ENCODE measurements around the gene MAP1B. TPM values are rescaled to one million over a fixed set of nuclear protein-coding genes. Genes with fewer than 3 reads are reported as not detected.

The MAP1B gene
- total RNA-seq, 1 experiment from 2014 or later, result 195 TPM

DNA sequence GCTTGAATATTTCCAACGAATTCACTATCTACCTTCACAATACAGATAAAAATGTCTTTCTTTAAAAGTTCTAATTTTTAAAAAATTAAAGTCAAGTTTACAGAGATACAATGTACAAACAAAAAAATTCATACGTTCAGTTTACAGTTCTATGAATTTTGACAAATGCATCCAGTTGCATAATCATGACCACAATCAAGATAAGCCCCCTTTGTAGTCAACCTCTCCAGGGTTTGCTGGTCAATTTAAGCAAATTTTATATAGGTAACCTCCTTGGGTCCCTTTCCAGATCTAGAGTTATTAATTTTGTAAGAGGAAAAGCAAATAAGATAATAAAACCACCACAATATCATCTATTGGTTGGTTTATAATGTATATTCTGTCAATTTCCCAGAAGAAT, 136.4 kb downstream of the MAP1B start:
- no peaks in the 10 kb centered on the region; the same call in 1 of the 2 replicates for H3K36me3 ChIP-seq
- H3K4me3 ChIP-seq, result no peak overlapping the region
- peaks cover 52% of the 10 kb centered on the region for H3K4me1 ChIP-seq (replicated peaks)
- H3K9me3 ChIP-seq (replicated peaks), result no peaks in the 10 kb centered on the region
- no peak for DNase-seq (ENCODE audit: low read depth in 1 of 2, low spot score in 2 of 2)
- no peaks in the 10 kb centered on the region for H3K27me3 ChIP-seq (replicated peaks)
- H3K27ac ChIP-seq, result no peak overlapping the region

DNA sequence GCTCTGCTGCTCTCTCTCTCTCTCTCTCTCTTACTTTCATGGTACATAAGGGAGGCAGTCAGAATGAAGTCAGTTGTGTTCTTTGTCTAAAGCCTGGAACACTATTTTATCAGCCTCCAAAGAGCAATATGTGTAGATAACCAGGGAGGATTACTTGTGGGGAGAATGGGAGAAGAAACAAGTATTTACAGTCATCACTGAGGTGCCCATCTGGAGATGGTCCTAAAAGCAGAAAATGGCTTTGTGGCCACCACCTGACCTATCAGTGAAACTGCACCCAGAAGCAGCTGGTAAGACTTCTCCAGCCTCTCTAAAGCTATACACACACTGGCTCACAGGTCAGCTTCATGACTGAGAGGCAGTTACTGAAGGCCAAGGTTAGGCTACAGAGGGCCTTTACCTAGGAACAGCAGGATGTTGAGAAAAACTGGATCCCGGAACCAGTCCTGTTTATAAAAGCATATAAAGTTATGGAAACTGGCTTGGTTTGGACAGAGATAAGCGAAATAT, 137.6 kb downstream of the MAP1B start:
- H3K27me3 ChIP-seq (replicated peaks), result no peaks in the 10 kb centered on the region
- H3K4me3 ChIP-seq, result no peak overlapping the region
- DNase-seq (ENCODE audit: low read depth in 1 of 2, low spot score in 2 of 2), result peak in 1 of 2 experiments; percentile 34
- H3K9me3 ChIP-seq (replicated peaks), result no peaks in the 10 kb centered on the region
- no peaks in the 10 kb centered on the region; the same call in 1 of the 2 replicates for H3K36me3 ChIP-seq
- H3K27ac ChIP-seq, result no peak overlapping the region
- H3K4me1 ChIP-seq (replicated peaks), result peaks cover 58% of the 10 kb centered on the region

GRCh38 chr5:72245546-72245945, 138.3 kb downstream of the MAP1B start:
- Histone ChIP-seq H3K27me3 (replicated peaks) (no peaks in the 10 kb centered on the region), H3K27ac (peak overlapping the region; percentile 60), H3K36me3 (no peaks in the 10 kb centered on the region; the same call in 1 of the 2 replicates), H3K4me3 (no peak overlapping the region), H3K4me1 (replicated peaks) (peaks cover 58% of the 10 kb centered on the region), H3K9me3 (replicated peaks) (no peaks in the 10 kb centered on the region)
- no peak for DNase-seq (ENCODE audit: low read depth in 1 of 2, low spot score in 2 of 2)

DNA sequence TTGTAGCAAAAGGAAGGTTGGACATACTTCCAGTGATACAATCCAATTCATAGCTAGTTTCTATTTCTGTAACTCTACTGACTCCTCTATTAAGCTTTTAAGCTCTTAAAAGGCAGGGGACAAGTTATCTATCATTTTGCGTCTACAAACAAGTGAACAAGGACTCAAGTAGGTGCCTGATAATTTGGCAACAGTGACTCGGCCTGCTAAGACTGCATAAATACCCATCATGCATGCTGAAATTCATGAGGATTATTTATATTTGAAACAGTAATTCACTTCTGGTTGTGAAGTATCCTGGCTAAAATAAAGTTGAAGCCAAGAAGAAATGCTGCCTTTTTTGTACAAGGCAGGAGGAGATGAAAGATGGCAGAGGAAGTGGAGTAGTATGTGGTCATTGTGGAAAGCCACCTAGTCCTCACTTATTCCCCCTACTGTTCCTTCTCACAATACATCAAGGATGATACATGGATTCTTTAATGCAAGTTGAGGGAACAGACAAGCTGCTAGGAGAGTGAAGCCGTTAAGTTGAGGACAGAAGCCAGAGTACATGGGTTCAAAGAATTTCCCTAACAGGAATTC, 138.8 kb downstream of the MAP1B start:
- H3K27me3 ChIP-seq (replicated peaks), result no peaks in the 10 kb centered on the region
- peak overlapping the region; percentile 60 for H3K27ac ChIP-seq
- peak in 1 of 2 experiments; percentile 30 for DNase-seq (ENCODE audit: low read depth in 1 of 2, low spot score in 2 of 2)
- H3K4me3 ChIP-seq, result no peak overlapping the region
- no peaks in the 10 kb centered on the region; the same call in 1 of the 2 replicates for H3K36me3 ChIP-seq
- H3K4me1 ChIP-seq (replicated peaks), result peaks cover 58% of the 10 kb centered on the region
- no peaks in the 10 kb centered on the region for H3K9me3 ChIP-seq (replicated peaks)

DNA sequence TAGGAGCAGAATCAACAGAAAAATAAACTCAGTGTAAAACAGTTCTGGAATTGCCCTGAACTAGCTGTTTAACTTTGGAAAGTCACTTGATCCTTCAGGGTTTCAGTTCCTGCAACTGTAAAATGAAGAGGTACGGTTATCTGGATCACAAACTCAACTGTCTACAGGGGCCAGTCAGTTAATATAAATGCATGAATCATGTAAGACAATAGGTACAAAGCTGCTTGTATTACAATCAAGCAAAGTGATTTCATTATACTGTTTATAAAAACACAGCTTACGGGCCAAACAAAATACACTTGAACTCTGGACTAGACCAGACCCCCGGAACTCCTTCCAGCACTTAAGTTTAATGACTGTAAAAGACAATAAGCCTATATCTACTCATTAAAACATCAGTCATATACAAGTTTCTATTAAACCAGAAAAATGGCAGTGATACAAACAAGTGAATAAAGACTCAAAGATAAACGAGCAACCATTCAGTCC, 139.7 kb downstream of the MAP1B start:
- Histone ChIP-seq H3K27ac (peak overlapping the region; percentile 60), H3K4me1 (replicated peaks) (peaks cover 58% of the 10 kb centered on the region), H3K36me3 (no peaks in the 10 kb centered on the region), H3K27me3 (replicated peaks) (no peaks in the 10 kb centered on the region), H3K4me3 (no peak overlapping the region), H3K9me3 (replicated peaks) (no peaks in the 10 kb centered on the region)
- peak in 1 of 2 experiments; percentile 83 for DNase-seq (ENCODE audit: low read depth in 1 of 2, low spot score in 2 of 2)

DNA sequence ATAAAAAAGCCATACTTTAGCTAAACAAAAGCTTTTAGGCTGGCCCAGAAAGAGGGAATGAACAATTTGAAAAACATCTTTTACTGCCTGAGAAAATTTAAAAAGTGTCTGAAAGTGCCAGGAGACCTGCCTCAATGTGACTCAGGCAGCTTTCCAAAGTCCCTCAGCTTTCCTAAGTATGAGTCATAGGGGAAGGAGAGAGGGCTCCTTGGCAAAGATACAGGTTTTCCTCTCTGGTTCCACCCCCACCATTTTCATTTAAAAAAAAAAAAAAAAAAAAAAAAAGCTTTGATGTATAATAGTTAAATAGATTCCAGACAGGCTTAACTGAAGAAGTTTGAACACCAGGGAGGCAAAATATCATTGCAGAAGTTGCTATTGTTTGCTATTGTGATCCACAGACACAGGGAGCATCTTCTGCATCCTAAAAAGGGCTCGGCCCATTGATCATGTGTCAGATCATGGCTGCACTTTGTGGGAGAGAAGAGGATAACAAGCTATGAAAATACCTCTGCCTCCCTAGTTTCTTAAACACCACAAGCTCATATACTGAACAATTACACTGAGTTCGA, 141.2 kb downstream of the MAP1B start:
- Histone ChIP-seq H3K27ac (peak overlapping the region; percentile 29), H3K4me3 (no peak overlapping the region), H3K4me1 (replicated peaks) (peaks cover 46% of the 10 kb centered on the region), H3K36me3 (no peaks in the 10 kb centered on the region), H3K27me3 (replicated peaks) (no peaks in the 10 kb centered on the region), H3K9me3 (replicated peaks) (no peaks in the 10 kb centered on the region)
- peak; percentile 75 to 89 for DNase-seq (ENCODE audit: low read depth in 1 of 2, low spot score in 2 of 2)

DNA sequence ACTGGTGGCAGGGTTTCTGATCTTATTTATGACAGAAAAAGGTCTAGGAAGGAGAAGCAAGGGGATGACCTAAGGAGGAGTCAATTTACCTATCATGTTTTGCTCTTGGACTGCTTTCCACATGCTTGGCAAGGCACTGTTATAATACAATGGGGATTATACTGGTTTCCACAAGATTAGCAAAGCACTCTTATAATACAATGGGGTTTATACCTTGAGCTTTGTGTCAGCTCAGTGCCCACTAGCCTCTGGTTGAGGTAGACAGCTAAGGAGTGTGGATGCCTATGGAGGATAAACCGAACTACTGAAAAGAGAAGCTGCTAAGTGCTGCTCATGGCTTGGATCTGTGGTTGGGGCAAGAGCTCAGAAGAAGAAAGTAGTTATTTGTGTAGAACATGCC, 144.1 kb downstream of the MAP1B start:
- Histone ChIP-seq H3K9me3 (replicated peaks) (no peaks in the 10 kb centered on the region), H3K27me3 (replicated peaks) (no peaks in the 10 kb centered on the region), H3K36me3 (peaks cover 4% of the 10 kb centered on the region; the same call in 1 of the 2 replicates), H3K4me1 (replicated peaks) (peaks cover 29% of the 10 kb centered on the region), H3K27ac (no peak overlapping the region), H3K4me3 (no peak overlapping the region)
- no peak for DNase-seq (ENCODE audit: low read depth in 1 of 2, low spot score in 2 of 2)

DNA sequence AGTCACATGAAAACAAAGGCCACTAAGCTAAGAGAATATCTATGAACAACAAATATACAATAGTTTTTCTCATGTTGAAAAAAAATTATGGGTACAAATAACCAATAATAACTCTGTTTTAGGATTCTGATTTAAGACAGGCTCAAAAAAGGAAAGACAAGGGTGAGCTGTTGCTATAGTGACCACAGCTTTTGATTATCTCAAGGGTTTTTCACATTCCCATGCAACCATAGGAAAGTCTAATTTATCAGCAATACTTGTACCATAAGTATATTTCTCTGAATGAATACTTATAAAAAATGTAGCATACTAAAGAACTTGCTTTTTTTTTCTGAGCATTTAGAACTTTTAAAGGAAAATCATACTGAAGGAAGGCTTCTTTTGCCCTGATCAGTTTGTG, 144.7 kb downstream of the MAP1B start:
- H3K4me3 ChIP-seq, result no peak overlapping the region
- H3K27me3 ChIP-seq (replicated peaks), result no peaks in the 10 kb centered on the region
- no peak for DNase-seq (ENCODE audit: low read depth in 1 of 2, low spot score in 2 of 2)
- no peaks in the 10 kb centered on the region for H3K9me3 ChIP-seq (replicated peaks)
- peaks cover 4% of the 10 kb centered on the region; the same call in 1 of the 2 replicates for H3K36me3 ChIP-seq
- no peak overlapping the region for H3K27ac ChIP-seq
- peaks cover 26% of the 10 kb centered on the region for H3K4me1 ChIP-seq (replicated peaks)

GRCh38 chr5:72252574-72253155, 145.4 kb downstream of the MAP1B start:
- peaks cover 19% of the 10 kb centered on the region for H3K4me1 ChIP-seq (replicated peaks)
- no peak overlapping the region for H3K27ac ChIP-seq
- peaks cover 4% of the 10 kb centered on the region; the same call in 1 of the 2 replicates for H3K36me3 ChIP-seq
- no peak for DNase-seq (ENCODE audit: low read depth in 1 of 2, low spot score in 2 of 2)
- no peak overlapping the region for H3K4me3 ChIP-seq
- no peaks in the 10 kb centered on the region for H3K9me3 ChIP-seq (replicated peaks)
- no peaks in the 10 kb centered on the region for H3K27me3 ChIP-seq (replicated peaks)

GRCh38 chr5:72255237-72255636, 148.0 kb downstream of the MAP1B start:
- peaks cover 4% of the 10 kb centered on the region; the same call in 1 of the 2 replicates for H3K36me3 ChIP-seq
- 0 out of 2 replicates have a peak, but pooled peaks cover 4% of the 10 kb centered on the region for H3K4me1 ChIP-seq (replicated peaks)
- no peak for DNase-seq (ENCODE audit: low read depth in 1 of 2, low spot score in 2 of 2)
- H3K4me3 ChIP-seq, result no peak overlapping the region
- no peak overlapping the region for H3K27ac ChIP-seq
- H3K27me3 ChIP-seq (replicated peaks), result no peaks in the 10 kb centered on the region
- no peaks in the 10 kb centered on the region for H3K9me3 ChIP-seq (replicated peaks)

DNA sequence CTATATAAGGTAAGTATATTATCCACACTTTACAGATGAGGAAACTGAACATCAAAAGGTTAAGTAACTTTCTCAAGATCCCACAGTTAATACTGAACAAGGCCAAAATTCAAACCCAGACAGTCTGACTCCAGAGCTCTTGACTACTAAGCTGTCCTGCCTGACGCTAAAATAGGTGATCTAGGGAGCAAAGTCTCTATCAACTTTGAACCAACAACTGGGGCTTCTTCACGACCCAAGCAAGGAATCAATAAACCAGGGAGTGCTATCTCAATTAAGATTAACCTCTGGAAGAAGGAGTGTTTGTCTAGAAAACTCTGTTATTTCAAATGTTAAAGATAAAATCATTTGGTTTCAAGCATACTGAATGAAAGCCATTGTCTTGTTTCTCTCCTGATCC, 148.4 kb downstream of the MAP1B start:
- no peaks in the 10 kb centered on the region for H3K27me3 ChIP-seq (replicated peaks)
- H3K36me3 ChIP-seq, result peaks cover 4% of the 10 kb centered on the region; the same call in 1 of the 2 replicates
- DNase-seq (ENCODE audit: low read depth in 1 of 2, low spot score in 2 of 2), result no peak
- 0 out of 2 replicates have a peak, but pooled peaks cover 4% of the 10 kb centered on the region for H3K4me1 ChIP-seq (replicated peaks)
- no peak overlapping the region for H3K27ac ChIP-seq
- H3K4me3 ChIP-seq, result no peak overlapping the region
- H3K9me3 ChIP-seq (replicated peaks), result no peaks in the 10 kb centered on the region

DNA sequence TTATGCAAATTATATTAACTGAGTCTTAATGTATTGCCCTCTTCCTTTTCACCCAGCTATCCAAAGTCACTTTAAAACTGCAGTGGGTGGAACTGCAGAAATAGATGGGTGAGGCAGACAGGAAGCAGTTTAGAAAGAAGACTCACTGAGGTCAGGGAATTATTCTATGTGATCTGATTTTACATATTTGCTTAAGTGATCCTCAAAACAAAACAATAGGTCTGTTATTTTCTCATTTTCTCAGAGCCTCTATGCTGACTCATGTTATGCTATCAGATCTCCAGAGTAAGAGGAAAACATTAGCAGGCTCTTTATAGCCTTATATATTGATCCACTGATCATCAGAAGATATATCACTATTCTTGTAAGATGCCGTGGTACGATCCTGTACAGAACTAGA, 149.3 kb downstream of the MAP1B start:
- no peak for DNase-seq (ENCODE audit: low read depth in 1 of 2, low spot score in 2 of 2)
- Histone ChIP-seq H3K36me3 (peaks cover 4% of the 10 kb centered on the region; the same call in 1 of the 2 replicates), H3K4me1 (replicated peaks) (0 out of 2 replicates have a peak, but pooled peaks cover 4% of the 10 kb centered on the region), H3K27me3 (replicated peaks) (no peaks in the 10 kb centered on the region), H3K9me3 (replicated peaks) (no peaks in the 10 kb centered on the region), H3K27ac (no peak overlapping the region), H3K4me3 (no peak overlapping the region)

All from SJSA1 (cell line).